ENCODE measurements around the gene SIRT2.

GRCh38 chr19:38910488-38910887, 11.1 kb upstream of the SIRT2 start:
- TF ChIP-seq GATA2 (IDR thresholded peaks at IDR 0.05; ENCODE audit: low read depth, low read length) (no peak), GATA3 (IDR thresholded peaks at IDR 0.05; ENCODE audit: low read depth, low read length) (no peak)
